NT2/D1 (cell line): ENCODE results near the gene SYNJ2BP.
"Not testable (repeated sequence)": the region's sequence is repeated elsewhere in the genome, so short reads cannot be mapped to it uniquely, and the experiment has no call there.

Experiments
- YY1 ChIP-seq: IDR thresholded peaks from 2 replicates; pipeline ENCODE4 v1.6.1; 2011; ENCODE audit not compliant: insufficient read length, insufficient read depth
- ZNF274 ChIP-seq: IDR thresholded peaks from 2 replicates; pipeline ENCODE4 v1.6.1; 2011; ENCODE audit warnings: mild to moderate bottlenecking, low read depth, low read length

DNA sequence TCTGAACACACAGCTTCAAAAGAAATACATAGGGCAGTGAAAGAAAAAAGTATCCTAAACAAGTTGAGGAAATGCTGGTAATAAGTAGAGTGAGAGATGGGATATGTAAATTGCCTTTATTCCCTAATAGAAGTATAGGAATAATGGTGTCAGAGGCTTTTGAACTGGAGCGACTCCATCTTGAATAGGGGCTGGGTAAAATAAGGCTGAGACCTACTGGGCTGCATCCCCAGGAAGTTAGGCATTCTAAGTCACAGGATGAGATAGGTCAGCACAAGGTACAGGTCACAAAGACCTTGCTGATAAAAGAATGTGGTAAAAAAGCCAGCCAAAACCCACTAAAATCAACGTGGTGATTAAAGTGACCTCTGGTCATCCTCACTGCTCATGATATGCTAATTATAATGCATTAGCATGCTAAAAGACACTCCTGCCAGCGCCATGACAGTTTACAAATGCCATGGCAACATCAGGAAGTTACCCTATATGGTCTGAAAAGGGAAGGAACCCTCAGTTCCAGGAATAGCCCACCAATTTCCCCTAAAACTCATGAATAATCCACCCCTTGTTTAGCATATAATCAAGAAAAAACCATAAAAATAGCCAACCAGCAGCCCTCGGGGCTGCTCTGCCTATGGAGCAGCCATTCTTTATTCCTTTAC lies 2.5 kb upstream of the SYNJ2BP start:
- not testable (repeated sequence) for TF ChIP-seq ZNF274, YY1
